Activated T-helper 17 cell treated with anti-CD3 and anti-CD28 coated beads, Interleukin-2, amount 50 U/mL, for 72 hours (primary cell): ENCODE data around the gene NAAA. TPM values are rescaled to one million over a fixed set of nuclear protein-coding genes. Genes with fewer than 3 reads are reported as not detected.
A peak's percentile ranks its signal among the peaks of the same experiment; 100 is the strongest.
"Not testable (repeated sequence)": the region's sequence is repeated elsewhere in the genome, so short reads cannot be mapped to it uniquely, and the experiment has no call there.

Experiments
- ATAC-seq: fragments of 150-1000 bp; cut with Tn5 transposase; replicated peaks from 2 replicates; pipeline ENCODE4 v1.10.0; 2021; ENCODE audit warnings: mild to moderate bottlenecking, moderate library complexity
- H3K27ac Mint-ChIP-seq: one replicate; pipeline ENCODE4 v1.8.0; 2022; ENCODE audit warnings: mixed read lengths
- H3K27me3 Mint-ChIP-seq: one replicate; pipeline ENCODE4 v1.8.0; 2022; ENCODE audit warnings: mixed read lengths
- H3K36me3 Mint-ChIP-seq: one replicate; pipeline ENCODE4 v1.8.0; 2022; ENCODE audit warnings: low read depth, mild to moderate bottlenecking, mixed read lengths
- H3K4me1 Mint-ChIP-seq: one replicate; pipeline ENCODE4 v1.8.0; 2022; ENCODE audit warnings: mixed read lengths
- H3K4me3 Mint-ChIP-seq: one replicate; pipeline ENCODE4 v1.8.0; 2022; ENCODE audit warnings: mild to moderate bottlenecking, mixed read lengths
- H3K9me3 Mint-ChIP-seq: one replicate; pipeline ENCODE4 v1.8.0; 2022; ENCODE audit warnings: mixed read lengths
- total RNA-seq, 2 donors: library from RNA; stranded (reverse); gene quantifications; one replicate each; pipeline ENCODE4 v1.2.3, GENCODE V29; 2022

The NAAA gene
- total RNA-seq = 10 to 100 TPM; 14.7 to 36.5 TPM

DNA sequence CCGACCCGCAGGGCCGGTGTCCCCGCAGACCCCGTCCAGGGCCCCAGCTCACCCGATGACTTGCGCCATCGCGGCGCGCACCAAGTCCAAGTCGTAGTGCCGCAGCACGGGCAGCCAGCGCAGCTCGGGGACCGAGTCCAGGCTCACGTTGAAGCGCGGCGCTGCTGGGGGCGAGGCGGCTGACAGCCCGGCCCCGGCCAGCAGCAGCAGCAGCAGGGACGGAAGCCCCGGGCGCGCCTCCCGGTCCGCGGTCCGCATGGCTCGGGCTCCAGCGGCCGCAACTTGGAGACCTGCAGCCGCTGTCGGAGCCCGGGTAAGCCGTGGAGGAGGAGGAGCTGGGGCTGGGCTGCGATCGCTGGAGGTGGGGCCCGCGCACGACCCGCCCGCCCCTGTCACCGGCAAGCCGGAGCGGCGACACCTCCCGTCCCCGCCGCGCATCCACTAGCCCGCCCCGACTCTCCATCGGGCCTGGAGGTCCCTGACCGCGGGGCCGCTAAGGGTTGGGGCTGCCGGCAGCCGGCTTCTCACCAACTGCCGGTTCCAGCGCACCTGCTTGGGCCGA lies at the start of gene NAAA:
Gene NAAA, minus strand, starts transcription at position 322 of the 562 bp plus-strand sequence. Its CDS starts 64 bp downstream, at position 258.
- H3K9me3 Mint-ChIP-seq = no peaks in the 10 kb centered on the region
- peaks cover 36% of the 10 kb centered on the region for H3K36me3 Mint-ChIP-seq
- no peaks in the 10 kb centered on the region for H3K27me3 Mint-ChIP-seq
- H3K4me1 Mint-ChIP-seq = peaks cover 6% of the 10 kb centered on the region
- H3K27ac Mint-ChIP-seq = peak within 1 kb of the TSS; percentile 89
- ATAC-seq = peak; percentile 87
- H3K4me3 Mint-ChIP-seq = peak within 1 kb of the TSS; percentile 90

DNA sequence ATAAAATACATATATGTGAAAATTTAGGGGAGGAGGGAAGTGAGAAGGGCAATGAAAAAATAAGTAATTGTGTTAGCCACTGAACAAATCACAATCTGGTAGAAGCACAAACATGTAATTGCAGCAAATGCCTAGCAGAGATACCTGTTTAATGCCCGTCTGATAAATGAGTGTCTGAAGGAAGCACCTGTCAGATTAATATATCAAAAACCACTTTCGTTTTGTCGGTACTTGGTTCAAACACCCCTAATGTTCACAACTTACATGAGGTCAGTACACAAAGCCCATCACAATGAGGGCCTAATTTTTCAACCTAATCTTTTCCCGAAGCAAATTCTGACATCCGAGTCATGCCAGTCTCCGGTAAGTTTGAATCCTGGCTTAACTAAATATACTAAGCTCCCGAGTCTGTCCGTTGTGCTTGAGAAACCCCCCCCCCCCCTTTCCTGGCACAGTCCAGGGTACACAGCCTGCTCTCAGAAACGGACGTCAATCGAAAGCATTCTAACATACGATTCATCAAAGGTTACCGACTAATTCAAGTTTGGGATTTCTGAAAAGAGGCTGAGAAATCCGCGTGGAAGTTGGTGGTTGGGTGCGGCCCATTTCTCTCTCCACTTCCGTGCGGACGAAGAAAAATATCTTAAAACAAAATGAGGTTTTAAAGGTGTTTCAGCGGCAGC lies 49.2 kb upstream of the NAAA start:
- Mint-ChIP-seq H3K9me3 (no peaks in the 10 kb centered on the region), H3K27ac (peak overlapping the region; percentile 86), H3K4me1 (peaks cover 26% of the 10 kb centered on the region), H3K36me3 (peaks cover 15% of the 10 kb centered on the region), H3K27me3 (no peaks in the 10 kb centered on the region), H3K4me3 (peak overlapping the region; percentile 85)
- ATAC-seq = no peak

DNA sequence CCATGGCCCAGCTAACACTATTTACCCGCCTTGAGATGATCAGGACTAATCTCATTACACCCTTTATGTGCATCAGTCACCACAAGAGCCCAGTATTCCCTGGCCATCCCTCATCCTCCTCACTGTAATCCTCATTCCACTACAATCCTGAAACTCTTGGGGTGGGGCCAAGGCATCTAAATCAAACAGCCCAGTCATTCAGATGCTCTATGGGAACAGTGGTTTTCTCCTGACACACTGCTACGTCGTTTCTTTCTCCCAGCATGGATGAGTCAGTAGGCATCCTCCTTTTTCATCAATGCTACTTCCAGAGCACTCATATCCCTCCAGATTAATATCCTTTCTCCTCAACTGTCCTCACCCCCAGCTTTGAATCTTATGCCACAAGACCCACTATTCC lies 44.3 kb upstream of the NAAA start:
- peaks cover 39% of the 10 kb centered on the region for H3K36me3 Mint-ChIP-seq

DNA sequence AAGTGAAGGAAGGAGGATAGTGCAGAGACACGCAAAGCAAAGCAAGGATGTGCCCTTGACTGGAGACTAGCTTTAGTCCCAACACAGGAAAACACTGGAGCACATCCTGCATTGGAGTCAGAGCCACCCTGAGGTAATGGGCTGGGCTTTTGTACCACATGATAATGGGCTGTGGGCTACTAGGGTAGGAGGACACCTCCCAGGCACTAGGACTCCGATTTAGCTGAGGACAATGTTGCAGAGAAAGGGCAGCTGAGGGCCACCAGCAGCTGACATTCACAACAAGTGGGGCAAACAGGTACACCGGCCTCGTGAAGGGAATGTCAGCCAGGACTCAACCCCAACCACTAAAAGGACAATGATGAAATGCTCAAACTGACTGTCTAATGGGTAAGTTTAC lies 39.8 kb upstream of the NAAA start:
- Mint-ChIP-seq H3K27ac (no peak overlapping the region), H3K9me3 (no peaks in the 10 kb centered on the region)

More for the DNA sequence above, 44.3 kb upstream of the NAAA start:
- ATAC-seq = no peak
- no peak overlapping the region for H3K27ac Mint-ChIP-seq
- no peak overlapping the region for H3K4me3 Mint-ChIP-seq
- no peaks in the 10 kb centered on the region for H3K27me3 Mint-ChIP-seq
- H3K9me3 Mint-ChIP-seq = no peaks in the 10 kb centered on the region
- peaks cover 26% of the 10 kb centered on the region for H3K4me1 Mint-ChIP-seq

DNA sequence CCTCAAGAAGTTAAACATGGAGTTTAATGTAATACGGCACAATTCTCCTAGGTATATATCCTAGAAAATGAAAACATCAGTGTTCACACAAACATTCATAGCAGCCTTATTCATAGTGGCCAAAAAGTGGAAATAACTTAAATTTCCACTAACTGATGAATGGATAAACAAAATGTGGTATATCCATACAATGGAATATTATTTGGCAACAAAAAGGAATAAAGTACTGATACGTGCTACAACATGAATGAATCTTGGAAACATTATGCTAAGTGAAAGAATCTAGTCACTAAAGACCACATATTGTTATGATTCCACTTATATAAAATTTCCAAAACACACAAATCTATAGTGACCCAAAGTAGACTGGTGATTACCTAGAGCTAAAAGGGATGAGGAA lies 35.4 kb upstream of the NAAA start:
- Mint-ChIP-seq H3K4me1 (no peaks in the 10 kb centered on the region), H3K27ac (no peak overlapping the region), H3K9me3 (no peaks in the 10 kb centered on the region), H3K36me3 (peaks cover 97% of the 10 kb centered on the region), H3K4me3 (no peak overlapping the region), H3K27me3 (no peaks in the 10 kb centered on the region)
- ATAC-seq = no peak

More for the DNA sequence above, 39.8 kb upstream of the NAAA start:
- Mint-ChIP-seq H3K27me3 (no peaks in the 10 kb centered on the region), H3K36me3 (peaks cover 69% of the 10 kb centered on the region), H3K4me1 (no peaks in the 10 kb centered on the region), H3K4me3 (no peak overlapping the region)
- no peak for ATAC-seq

DNA sequence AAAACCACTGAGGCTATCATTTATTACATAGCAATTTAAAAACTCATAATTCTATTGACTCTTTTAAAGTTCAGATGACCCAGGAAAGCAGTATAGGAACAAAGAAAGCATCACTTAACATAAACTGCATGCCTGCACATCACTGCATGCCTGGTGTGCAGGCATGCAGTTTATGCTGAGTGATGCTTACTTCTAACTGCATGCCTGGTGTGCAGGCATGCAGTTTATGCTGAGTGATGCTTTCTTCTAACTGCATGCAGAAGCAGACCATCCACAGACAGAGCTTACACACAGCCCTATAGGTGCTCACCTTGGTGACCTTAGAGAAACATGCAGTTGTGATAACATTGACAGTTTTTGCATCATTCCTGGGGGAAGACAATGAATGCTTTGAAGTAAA lies 33.0 kb upstream of the NAAA start:
- H3K4me3 Mint-ChIP-seq = no peak overlapping the region
- no peak overlapping the region for H3K27ac Mint-ChIP-seq
- H3K9me3 Mint-ChIP-seq = no peaks in the 10 kb centered on the region
- no peaks in the 10 kb centered on the region for H3K4me1 Mint-ChIP-seq
- no peak for ATAC-seq
- no peaks in the 10 kb centered on the region for H3K27me3 Mint-ChIP-seq
- H3K36me3 Mint-ChIP-seq = peaks cover 98% of the 10 kb centered on the region

DNA sequence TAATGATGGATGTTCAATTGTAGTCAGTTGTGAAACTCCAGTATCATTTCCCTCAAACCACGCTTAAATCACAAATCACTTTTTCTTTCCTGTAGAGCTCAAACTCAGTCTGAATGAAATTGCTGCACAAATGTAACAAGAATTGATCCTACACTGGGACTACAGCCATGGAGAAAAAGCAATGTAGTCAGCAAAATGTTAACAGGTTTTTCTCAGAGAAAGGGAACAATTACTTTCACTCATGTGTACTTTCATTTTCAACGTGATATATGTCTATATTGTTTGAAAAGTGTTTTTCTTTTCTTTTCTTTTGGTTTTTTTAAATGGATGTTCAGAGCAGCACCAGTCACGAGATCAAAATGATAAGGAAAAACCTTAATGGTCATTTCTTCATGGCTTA lies 27.3 kb upstream of the NAAA start:
- no peak for ATAC-seq
- Mint-ChIP-seq H3K27me3 (no peaks in the 10 kb centered on the region), H3K9me3 (no peaks in the 10 kb centered on the region), H3K36me3 (peaks cover 100% of the 10 kb centered on the region), H3K4me3 (no peak overlapping the region), H3K4me1 (no peaks in the 10 kb centered on the region), H3K27ac (no peak overlapping the region)

DNA sequence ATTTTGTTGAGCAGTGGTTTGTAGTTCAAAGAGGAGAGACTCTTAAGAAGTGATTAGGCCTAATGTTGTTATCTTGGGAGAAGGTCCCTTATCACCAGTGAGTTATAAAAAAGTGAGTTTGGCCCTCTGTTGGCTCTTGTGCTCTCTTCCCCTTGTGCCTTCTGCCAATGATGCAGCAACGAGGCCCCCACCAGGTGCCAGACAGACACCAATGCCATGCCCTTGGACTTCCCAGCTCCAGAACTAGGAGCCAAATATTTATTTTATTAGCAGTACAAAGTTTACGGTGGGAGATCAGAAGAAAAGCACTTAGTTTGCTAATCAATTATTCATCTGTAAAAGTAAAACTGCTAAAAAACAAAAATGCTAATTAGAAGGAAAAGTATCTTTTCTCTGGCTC lies 22.7 kb upstream of the NAAA start:
- H3K9me3 Mint-ChIP-seq = no peaks in the 10 kb centered on the region
- ATAC-seq = no peak
- H3K27ac Mint-ChIP-seq = no peak overlapping the region
- H3K4me3 Mint-ChIP-seq = no peak overlapping the region
- no peaks in the 10 kb centered on the region for H3K27me3 Mint-ChIP-seq
- peaks cover 100% of the 10 kb centered on the region for H3K36me3 Mint-ChIP-seq
- H3K4me1 Mint-ChIP-seq = no peaks in the 10 kb centered on the region

DNA sequence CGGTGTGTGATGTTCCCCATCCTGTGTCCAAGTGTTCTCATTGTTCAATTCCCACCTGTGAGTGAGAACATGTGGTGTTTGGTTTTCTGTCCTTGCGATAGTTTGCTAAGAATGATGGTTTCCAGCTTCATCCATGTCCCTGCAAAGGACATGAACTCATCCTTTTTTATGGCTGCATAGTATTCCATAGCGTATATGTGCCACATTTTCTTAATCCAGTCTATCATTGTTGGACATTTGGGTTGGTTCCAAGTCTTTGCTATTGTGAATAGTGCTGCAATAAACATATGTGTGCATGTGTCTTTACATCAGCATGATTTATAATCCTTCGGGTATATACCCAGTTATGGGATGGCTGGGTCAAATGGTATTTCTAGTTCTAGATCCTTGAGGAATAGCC lies 21.3 kb upstream of the NAAA start:
- not testable (repeated sequence) for H3K27me3 Mint-ChIP-seq, ATAC-seq, H3K4me1 Mint-ChIP-seq, H3K4me3 Mint-ChIP-seq, H3K27ac Mint-ChIP-seq, H3K9me3 Mint-ChIP-seq
- H3K36me3 Mint-ChIP-seq = peaks cover 100% of the 10 kb centered on the region

DNA sequence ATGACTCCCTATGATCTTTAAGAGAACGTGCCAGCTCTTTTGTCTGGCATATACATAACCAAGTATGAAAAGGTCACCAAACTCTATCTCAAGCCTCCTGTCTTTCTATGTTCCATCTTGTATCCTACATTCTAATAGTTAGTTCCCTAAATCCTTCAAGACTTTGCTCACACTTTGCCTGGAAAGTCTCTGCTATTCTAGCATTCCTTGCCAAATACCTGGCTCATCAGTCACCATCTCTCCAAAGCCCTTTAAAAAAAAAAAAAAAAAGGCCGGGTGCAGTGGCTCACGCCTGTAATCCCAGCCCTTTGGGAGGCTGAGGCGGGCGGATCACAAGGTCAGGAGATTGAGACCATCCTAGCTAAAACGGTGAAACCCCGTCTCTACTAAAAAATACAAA lies 17.7 kb upstream of the NAAA start:
- H3K36me3 Mint-ChIP-seq = peaks cover 100% of the 10 kb centered on the region
- H3K4me3 Mint-ChIP-seq, H3K9me3 Mint-ChIP-seq, H3K27ac Mint-ChIP-seq, H3K27me3 Mint-ChIP-seq, ATAC-seq, H3K4me1 Mint-ChIP-seq: not testable (repeated sequence)

DNA sequence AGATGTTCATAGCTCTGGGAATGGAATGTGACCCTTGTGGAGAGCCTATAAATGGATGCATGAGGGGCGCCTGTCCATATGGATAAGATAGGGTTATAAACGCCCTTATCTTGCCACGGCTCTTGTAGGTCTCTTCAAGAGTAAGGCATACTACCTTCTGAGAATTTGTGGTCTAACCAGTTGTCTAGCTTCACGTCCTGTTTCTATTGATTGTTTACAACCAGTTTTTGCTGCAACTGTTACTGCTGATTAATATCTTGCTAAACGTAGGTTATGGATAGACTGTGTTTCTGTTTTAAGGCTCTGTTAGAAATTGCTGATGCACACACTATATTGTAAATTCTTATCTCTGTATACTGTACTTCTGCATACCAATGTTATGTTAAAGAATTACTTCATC lies 14.0 kb upstream of the NAAA start:
- H3K36me3 Mint-ChIP-seq = peaks cover 100% of the 10 kb centered on the region
- H3K27me3 Mint-ChIP-seq, H3K9me3 Mint-ChIP-seq, H3K4me1 Mint-ChIP-seq, ATAC-seq, H3K27ac Mint-ChIP-seq, H3K4me3 Mint-ChIP-seq: not testable (repeated sequence)

DNA sequence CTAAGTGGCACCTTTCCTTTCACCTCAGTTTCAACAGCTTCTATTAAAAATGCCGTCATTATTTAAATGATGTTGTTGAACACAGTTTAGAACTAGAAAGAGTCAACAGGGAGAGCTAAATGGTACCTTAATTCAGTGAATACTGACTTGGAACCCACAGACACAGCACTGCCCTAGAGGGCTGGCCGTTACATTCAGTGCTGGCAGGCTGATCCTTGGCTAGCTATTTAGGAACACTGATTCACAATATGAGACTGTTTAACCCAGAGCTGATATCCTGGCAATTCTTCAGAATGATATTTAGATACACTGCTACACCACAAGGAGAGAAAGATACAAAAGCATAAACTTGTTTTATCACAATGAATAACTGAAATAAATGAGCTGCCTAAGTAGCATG lies 12.7 kb upstream of the NAAA start:
- peaks cover 100% of the 10 kb centered on the region for H3K36me3 Mint-ChIP-seq
- H3K4me3 Mint-ChIP-seq = no peak overlapping the region
- H3K4me1 Mint-ChIP-seq = no peaks in the 10 kb centered on the region
- H3K27me3 Mint-ChIP-seq = no peaks in the 10 kb centered on the region
- H3K9me3 Mint-ChIP-seq = no peaks in the 10 kb centered on the region
- H3K27ac Mint-ChIP-seq = peak overlapping the region; percentile 64
- no peak for ATAC-seq

DNA sequence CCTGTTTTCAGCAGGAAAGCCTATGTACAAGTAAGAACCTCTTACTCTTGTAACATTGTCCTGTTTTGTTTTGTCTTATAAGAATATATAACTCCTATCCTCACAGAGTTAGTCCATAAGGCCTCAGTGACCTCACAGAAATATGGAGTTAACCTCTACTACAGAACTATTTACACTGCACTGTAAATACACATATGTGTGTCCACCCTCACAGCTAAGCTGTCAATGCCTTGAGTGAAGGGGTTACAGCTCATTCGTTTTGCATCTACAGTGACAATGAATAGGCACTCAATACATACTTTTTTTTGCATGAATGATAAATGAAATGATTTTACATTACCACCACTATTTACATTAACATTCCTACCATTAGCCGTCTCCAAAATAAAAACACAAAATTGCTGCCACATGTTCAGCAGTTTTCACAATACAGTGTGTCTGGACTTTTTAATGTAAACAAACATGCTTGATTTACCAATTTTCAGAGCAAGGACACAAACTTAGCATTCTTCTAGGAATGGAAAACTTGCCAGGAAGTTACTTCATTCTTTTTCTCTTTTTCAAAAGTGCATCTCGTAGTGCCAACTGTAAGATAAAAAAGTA lies 9.5 kb upstream of the NAAA start:
- H3K36me3 Mint-ChIP-seq = peaks cover 90% of the 10 kb centered on the region

DNA sequence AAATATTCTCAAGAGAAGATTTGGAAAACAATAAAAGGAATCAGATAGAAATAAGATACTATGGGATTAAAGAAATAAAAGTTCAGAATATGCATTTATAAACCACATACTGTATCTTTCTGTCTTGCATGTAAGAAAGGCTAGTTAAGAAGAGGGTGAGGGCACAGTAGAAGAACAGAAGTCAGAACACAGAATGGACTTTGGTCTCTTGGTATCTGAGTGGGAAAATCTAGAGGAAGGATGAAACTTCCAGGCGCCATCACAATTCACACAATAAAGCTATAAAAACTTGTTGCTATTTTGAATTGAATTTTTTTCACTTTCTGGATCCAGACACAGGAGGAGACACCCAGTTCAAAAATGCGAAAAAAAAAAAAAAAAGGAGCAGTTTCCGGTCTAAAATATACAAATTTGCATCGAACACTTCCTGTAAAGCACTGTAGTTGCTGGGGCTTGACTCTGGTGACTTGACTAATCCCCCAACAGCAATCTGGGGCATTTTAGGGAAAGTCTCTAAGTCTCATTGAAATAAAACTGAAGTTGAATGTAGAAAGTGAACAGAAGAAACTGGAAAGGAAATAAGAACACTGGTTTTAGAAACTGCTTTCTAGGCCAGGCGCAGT lies 8.1 kb upstream of the NAAA start:
- Mint-ChIP-seq H3K27me3 (no peaks in the 10 kb centered on the region), H3K36me3 (peaks cover 77% of the 10 kb centered on the region), H3K4me1 (no peaks in the 10 kb centered on the region), H3K4me3 (no peak overlapping the region), H3K27ac (no peak overlapping the region), H3K9me3 (no peaks in the 10 kb centered on the region)
- no peak for ATAC-seq

More for the DNA sequence above, 9.5 kb upstream of the NAAA start:
- Mint-ChIP-seq H3K4me1 (no peaks in the 10 kb centered on the region), H3K9me3 (no peaks in the 10 kb centered on the region), H3K27me3 (no peaks in the 10 kb centered on the region), H3K27ac (peak overlapping the region; percentile 8), H3K4me3 (no peak overlapping the region)
- ATAC-seq = no peak
